GM18858 (cell line): Measurements from ENCODE around the gene ENTPD5.
A peak's percentile ranks its signal among the peaks of the same experiment; 100 is the strongest.
"Not testable (repeated sequence)": the region's sequence is repeated elsewhere in the genome, so short reads cannot be mapped to it uniquely, and the experiment has no call there.

Experiments used
- ATAC-seq: cut with Tn5 transposase; IDR thresholded peaks from one replicate; pipeline ENCODE4 v1.9.1; 2021; ENCODE audit not compliant: unreplicated experiment

Gene ENTPD5

GRCh38 chr14:74008843-74009499 lies 10.1 kb downstream of the ENTPD5 start:
- ATAC-seq, result no peak

GRCh38 chr14:74005664-74006063 lies 13.4 kb downstream of the ENTPD5 start:
- ATAC-seq, result not testable (repeated sequence)

- ATAC-seq, result no peak
Measured at GRCh38 chr14:73998726-73999125, 20.4 kb downstream of the ENTPD5 start.

- ATAC-seq, result no peak
Measured at GRCh38 chr14:73997944-73998447, 21.1 kb downstream of the ENTPD5 start.

- no peak for ATAC-seq
Measured at GRCh38 chr14:73997108-73997943, 21.8 kb downstream of the ENTPD5 start.

- no peak for ATAC-seq
Measured at GRCh38 chr14:73996731-73997107, 22.4 kb downstream of the ENTPD5 start.

- no peak for ATAC-seq
Measured at GRCh38 chr14:73995977-73996378, 23.1 kb downstream of the ENTPD5 start.

GRCh38 chr14:73994926-73995325 lies 24.2 kb downstream of the ENTPD5 start:
- ATAC-seq, result not testable (repeated sequence)

GRCh38 chr14:73991092-73991491 lies 28.0 kb downstream of the ENTPD5 start:
- no peak for ATAC-seq

GRCh38 chr14:73988656-73989055 lies 30.4 kb downstream of the ENTPD5 start:
- not testable (repeated sequence) for ATAC-seq

- no peak for ATAC-seq
Measured at GRCh38 chr14:73988065-73988464, 31.0 kb downstream of the ENTPD5 start.

GRCh38 chr14:73977896-73978295 lies 41.2 kb downstream of the ENTPD5 start:
- no peak for ATAC-seq

- no peak for ATAC-seq
Measured at GRCh38 chr14:73976125-73976524, 43.0 kb downstream of the ENTPD5 start.

- no peak for ATAC-seq
Measured at GRCh38 chr14:73973497-73973896, 45.6 kb downstream of the ENTPD5 start.

GRCh38 chr14:73968885-73969284 lies 50.2 kb downstream of the ENTPD5 start:
- no peak for ATAC-seq

GRCh38 chr14:73965216-73965615 lies 53.9 kb downstream of the ENTPD5 start:
- no peak for ATAC-seq

GRCh38 chr14:73961192-73961591 lies 57.9 kb downstream of the ENTPD5 start:
- ATAC-seq, result no peak

- no peak for ATAC-seq
Measured at GRCh38 chr14:73958591-73958990, 60.5 kb downstream of the ENTPD5 start.

- ATAC-seq, result no peak
Measured at GRCh38 chr14:73955674-73956073, 63.4 kb downstream of the ENTPD5 start.

- ATAC-seq, result no peak
Measured at GRCh38 chr14:73953731-73954130, 65.4 kb downstream of the ENTPD5 start.

GRCh38 chr14:73949752-73950734 lies 69.0 kb downstream of the ENTPD5 start, which contains the start of the genes COQ6 and FAM161B:
Gene COQ6 (plus strand): TSS chr14:73950302. CDS start chr14:73950333, 31 bp downstream.
Gene FAM161B (minus strand): TSS chr14:73950094. CDS start chr14:73950026, 68 bp downstream.
- ATAC-seq, result peak; percentile 86
